Upper lobe of right lung (tissue), 1 donor: ENCODE measurements around the gene RAB18. TPM values are rescaled to one million over a fixed set of nuclear protein-coding genes. Genes with fewer than 3 reads are reported as not detected.
A peak's percentile ranks its signal among the peaks of the same experiment; 100 is the strongest.
"Not testable (repeated sequence)": the region's sequence is repeated elsewhere in the genome, so short reads cannot be mapped to it uniquely, and the experiment has no call there.

ENCODE experiments used
- ATAC-seq: fragments of 200-7000 bp; cut with Tn5 transposase; one replicate; pipeline ENCODE4 v1.9.1; 2020; ENCODE audit warnings: mild to moderate bottlenecking, moderate library complexity
- DNase-seq: peaks from one replicate; pipeline ENCODE4 v3.0.0-alpha.2; 2020
- H3K27ac ChIP-seq: fragments of 200-600 bp; one replicate; pipeline ENCODE4 v1.8.0; 2022
- H3K27me3 ChIP-seq: fragments of 200-600 bp; one replicate; pipeline ENCODE4 v1.8.0; 2022; ENCODE audit warnings: mild to moderate bottlenecking
- H3K36me3 ChIP-seq: fragments of 200-600 bp; one replicate; pipeline ENCODE4 v1.8.0; 2022
- H3K4me1 ChIP-seq: fragments of 200-600 bp; one replicate; pipeline ENCODE4 v1.8.0; 2022
- H3K4me3 ChIP-seq: fragments of 200-600 bp; one replicate; pipeline ENCODE4 v1.8.0; 2022; ENCODE audit warnings: mild to moderate bottlenecking
- H3K9me3 ChIP-seq: fragments of 200-600 bp; one replicate; pipeline ENCODE4 v1.8.0; 2022
- CTCF ChIP-seq: fragments of 200-600 bp; IDR thresholded peaks from one replicate; pipeline ENCODE4 v1.8.0; 2022; ENCODE audit warnings: antibody characterized with exemption
- intact Hi-C: fragments of 100-400 bp; cut with DNase I; formaldehyde crosslinking; loops from one replicate; pipeline ENCODE4 v1.11.0; 2022
- total RNA-seq: library from RNA; stranded (reverse); fragmentation: NEBNext Ultra II Directional; extraction: Animal tissue kit (Norgen Biotek cat#: 25700); gene quantifications from one replicate; pipeline ENCODE4 v1.2.1, GENCODE V29; 2021
- donor health status: DM: no; HTN: yes; CAD: no; lungs with severe emphysema.

Gene RAB18
- total RNA-seq, 1 donor from 2014 or later = 89.2 TPM

GRCh38 chr10:27504808-27505460, 830 bp downstream of the RAB18 start:
- DNase-seq = no peak
- ATAC-seq = no peak
- H3K9me3 ChIP-seq = no peaks in the 10 kb centered on the region
- peaks cover 21% of the 10 kb centered on the region for H3K4me1 ChIP-seq
- H3K27me3 ChIP-seq = no peaks in the 10 kb centered on the region
- intact Hi-C loops = no loop called here
- H3K36me3 ChIP-seq = no peaks in the 10 kb centered on the region
- no peak for TF ChIP-seq CTCF
- H3K4me3 ChIP-seq = peak overlapping the region; percentile 90
- peak overlapping the region; percentile 91 for H3K27ac ChIP-seq

GRCh38 chr10:27505537-27505936, 1.4 kb downstream of the RAB18 start:
- DNase-seq, H3K27me3 ChIP-seq, H3K36me3 ChIP-seq, intact Hi-C loops, H3K9me3 ChIP-seq, ATAC-seq: not testable (repeated sequence)
- Histone ChIP-seq H3K27ac (peak overlapping the region; percentile 91), H3K4me3 (peak overlapping the region; percentile 90), H3K4me1 (peaks cover 24% of the 10 kb centered on the region)

- H3K27me3 ChIP-seq = no peaks in the 10 kb centered on the region
- DNase-seq (no peak), ATAC-seq (no peak)
- peaks cover 24% of the 10 kb centered on the region for H3K4me1 ChIP-seq
- H3K4me3 ChIP-seq = no peak overlapping the region
- intact Hi-C loops = no loop called here
- H3K9me3 ChIP-seq = no peaks in the 10 kb centered on the region
- no peak for TF ChIP-seq CTCF
- peaks cover 9% of the 10 kb centered on the region for H3K36me3 ChIP-seq
- H3K27ac ChIP-seq = no peak overlapping the region
These were observed 2.2 kb downstream of the RAB18 start for GRCh38 chr10:27506280-27506679.

- ATAC-seq = no peak
- no peak for TF ChIP-seq CTCF
- no peak for DNase-seq
- peaks cover 6% of the 10 kb centered on the region for H3K4me1 ChIP-seq
- no peaks in the 10 kb centered on the region for H3K9me3 ChIP-seq
- peaks cover 36% of the 10 kb centered on the region for H3K36me3 ChIP-seq
- no peak overlapping the region for H3K4me3 ChIP-seq
- H3K27me3 ChIP-seq = no peaks in the 10 kb centered on the region
- intact Hi-C loops = no loop called here
- no peak overlapping the region for H3K27ac ChIP-seq
These were observed 8.4 kb downstream of the RAB18 start for GRCh38 chr10:27512548-27512947.

GRCh38 chr10:27513451-27514191, 9.5 kb downstream of the RAB18 start:
- DNase-seq (no peak), ATAC-seq (no peak)
- Histone ChIP-seq H3K27ac (no peak overlapping the region), H3K36me3 (peaks cover 36% of the 10 kb centered on the region), H3K4me1 (peaks cover 6% of the 10 kb centered on the region), H3K9me3 (no peaks in the 10 kb centered on the region), H3K4me3 (no peak overlapping the region), H3K27me3 (no peaks in the 10 kb centered on the region)
- intact Hi-C loops = no loop called here
- no peak for TF ChIP-seq CTCF

GRCh38 chr10:27514243-27514642, 10.1 kb downstream of the RAB18 start:
- Histone ChIP-seq H3K9me3 (no peaks in the 10 kb centered on the region), H3K36me3 (peaks cover 36% of the 10 kb centered on the region), H3K27me3 (no peaks in the 10 kb centered on the region), H3K4me3 (no peak overlapping the region), H3K4me1 (peaks cover 6% of the 10 kb centered on the region), H3K27ac (no peak overlapping the region)
- DNase-seq = no peak
- TF ChIP-seq CTCF = no peak
- ATAC-seq = no peak
- intact Hi-C loops = no loop called here
